ENCODE data around the gene INA. TPM values are rescaled to one million over a fixed set of nuclear protein-coding genes. Genes with fewer than 3 reads are reported as not detected.
"Not testable (repeated sequence)": the region's sequence is repeated elsewhere in the genome, so short reads cannot be mapped to it uniquely, and the experiment has no call there.

INA gene
- total and polyA plus RNA-seq, 12 donors: 0.18 to 18.3 (median 6.8) TPM; not detected in 1

DNA sequence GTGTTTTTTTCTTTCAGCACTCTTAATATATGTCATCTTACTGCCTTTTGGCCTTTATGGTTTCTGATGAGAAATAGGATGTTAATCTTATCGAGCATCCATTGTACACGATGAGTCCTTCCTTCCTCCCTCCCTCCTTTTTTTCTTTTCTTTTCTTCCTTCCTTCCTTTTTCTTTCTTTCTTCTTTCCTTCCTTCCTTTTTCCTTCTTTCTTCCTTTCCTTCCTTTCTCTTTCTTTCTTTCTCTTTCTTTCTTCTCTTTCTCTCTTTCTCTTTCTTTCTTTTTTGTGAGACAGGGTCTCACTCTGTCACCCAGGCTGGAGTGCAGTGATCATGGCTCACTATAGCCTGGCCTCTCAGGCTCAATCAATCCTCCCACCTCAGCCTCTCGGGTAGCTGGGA lies 22.8 kb upstream of the INA start:
- intact Hi-C loops (cut with DNase I): no loop called here
- H3K9me3 ChIP-seq (replicated peaks in 1 of 3): no peaks in the 10 kb centered on the region
- no peak for DNase-seq
- H3K36me3 ChIP-seq (replicated peaks in 1 of 2): no peaks in the 10 kb centered on the region
- TF ChIP-seq, protein P1, sequence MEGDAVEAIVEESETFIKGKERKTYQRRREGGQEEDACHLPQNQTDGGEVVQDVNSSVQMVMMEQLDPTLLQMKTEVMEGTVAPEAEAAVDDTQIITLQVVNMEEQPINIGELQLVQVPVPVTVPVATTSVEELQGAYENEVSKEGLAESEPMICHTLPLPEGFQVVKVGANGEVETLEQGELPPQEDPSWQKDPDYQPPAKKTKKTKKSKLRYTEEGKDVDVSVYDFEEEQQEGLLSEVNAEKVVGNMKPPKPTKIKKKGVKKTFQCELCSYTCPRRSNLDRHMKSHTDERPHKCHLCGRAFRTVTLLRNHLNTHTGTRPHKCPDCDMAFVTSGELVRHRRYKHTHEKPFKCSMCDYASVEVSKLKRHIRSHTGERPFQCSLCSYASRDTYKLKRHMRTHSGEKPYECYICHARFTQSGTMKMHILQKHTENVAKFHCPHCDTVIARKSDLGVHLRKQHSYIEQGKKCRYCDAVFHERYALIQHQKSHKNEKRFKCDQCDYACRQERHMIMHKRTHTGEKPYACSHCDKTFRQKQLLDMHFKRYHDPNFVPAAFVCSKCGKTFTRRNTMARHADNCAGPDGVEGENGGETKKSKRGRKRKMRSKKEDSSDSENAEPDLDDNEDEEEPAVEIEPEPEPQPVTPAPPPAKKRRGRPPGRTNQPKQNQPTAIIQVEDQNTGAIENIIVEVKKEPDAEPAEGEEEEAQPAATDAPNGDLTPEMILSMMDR (IDR thresholded peaks at IDR 0.05): no peak
- TF ChIP-seq POLR2A (IDR thresholded peaks at IDR 0.05): no peak
- 76 to 79% (median 78%) methylated on average over 3 of the region's 3 CpGs for WGBS, 4 donors
- no peak overlapping the region for H3K4me3 ChIP-seq
- no peak overlapping the region for H3K27ac ChIP-seq
- H3K4me1 ChIP-seq (replicated peaks in 1 of 2): no peaks in the 10 kb centered on the region
- no peaks in the 10 kb centered on the region for H3K27me3 ChIP-seq

DNA sequence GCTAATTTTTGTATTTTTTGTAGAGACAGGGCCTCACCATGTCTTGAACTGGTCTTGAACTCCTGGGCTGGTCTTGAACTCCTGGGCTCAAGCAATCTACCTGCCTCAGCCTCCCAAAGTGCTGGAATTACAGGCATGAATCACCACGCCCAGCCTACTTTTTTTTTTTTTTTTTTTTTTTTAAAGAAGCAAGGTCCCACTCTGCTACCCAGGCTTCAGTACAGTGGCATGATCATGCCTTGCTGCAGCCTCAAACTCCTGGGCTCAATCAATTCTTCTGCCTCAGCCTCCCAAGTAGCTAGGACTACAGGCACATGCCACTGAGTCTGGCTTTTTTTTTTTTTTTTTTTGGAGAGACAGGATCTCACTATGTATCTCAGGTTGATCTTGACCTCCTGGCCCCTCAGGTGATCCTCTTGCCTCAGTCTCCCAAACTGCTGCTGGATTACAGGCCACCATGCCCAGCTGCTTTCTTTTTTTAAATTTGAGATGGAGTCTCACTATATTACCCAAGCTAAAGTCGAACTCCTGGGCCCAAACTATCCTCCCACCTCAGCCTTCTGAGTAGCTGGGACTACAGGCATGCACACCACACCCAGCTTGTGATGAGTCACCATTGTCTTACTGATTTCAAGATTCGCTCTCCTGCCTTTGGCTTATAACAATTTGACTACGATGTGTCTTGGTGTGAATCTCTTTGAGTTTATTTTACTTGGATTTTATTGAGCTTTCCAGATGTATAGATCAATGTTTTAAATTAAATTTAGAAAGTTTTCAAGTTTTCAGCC lies 22.2 kb upstream of the INA start:
- Histone ChIP-seq H3K4me3 (no peak overlapping the region), H3K9me3 (replicated peaks in 1 of 3) (no peaks in the 10 kb centered on the region), H3K36me3 (replicated peaks in 1 of 2) (no peaks in the 10 kb centered on the region), H3K4me1 (replicated peaks in 1 of 2) (no peaks in the 10 kb centered on the region), H3K27me3 (no peaks in the 10 kb centered on the region), H3K27ac (no peak overlapping the region)
- DNase-seq: no peak
- TF ChIP-seq, protein P1 (IDR thresholded peaks at IDR 0.05): no peak
- no peak for TF ChIP-seq POLR2A (IDR thresholded peaks at IDR 0.05)
- 63 to 67% (median 65%) methylated on average over 4 of the region's 4 CpGs for WGBS, 4 donors
- intact Hi-C loops (cut with DNase I): no loop called here

DNA sequence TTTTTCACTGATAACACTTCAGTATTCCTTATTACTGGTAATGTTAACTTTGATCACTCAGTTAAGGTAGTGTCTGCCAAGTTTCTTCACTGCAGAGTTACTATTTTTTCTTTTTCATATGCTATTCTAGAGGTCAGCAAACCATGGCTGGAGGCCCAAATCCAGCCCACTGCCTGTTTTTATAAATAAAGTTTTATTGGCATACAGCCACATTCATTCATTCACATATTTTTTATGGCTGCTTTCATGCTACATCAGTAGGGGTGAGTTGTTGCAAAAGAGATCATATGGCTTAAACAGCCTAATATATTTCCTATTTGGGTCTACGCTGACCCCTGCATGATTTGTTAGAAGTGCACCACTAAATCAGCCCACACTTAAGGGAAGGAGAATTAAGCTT lies 20.3 kb upstream of the INA start:
- H3K36me3 ChIP-seq (replicated peaks in 1 of 2): no peaks in the 10 kb centered on the region
- WGBS, 4 donors: 93 to 100% (median 100%) methylated on average over 1 of the region's 1 CpG
- no peaks in the 10 kb centered on the region for H3K9me3 ChIP-seq (replicated peaks in 1 of 3)
- TF ChIP-seq, protein P1 (IDR thresholded peaks at IDR 0.05): no peak
- TF ChIP-seq POLR2A (IDR thresholded peaks at IDR 0.05): no peak
- H3K27ac ChIP-seq: no peak overlapping the region
- H3K4me3 ChIP-seq: no peak overlapping the region
- no peak for DNase-seq
- intact Hi-C loops (cut with DNase I): no loop called here
- no peaks in the 10 kb centered on the region for H3K4me1 ChIP-seq (replicated peaks in 1 of 2)
- no peaks in the 10 kb centered on the region for H3K27me3 ChIP-seq

DNA sequence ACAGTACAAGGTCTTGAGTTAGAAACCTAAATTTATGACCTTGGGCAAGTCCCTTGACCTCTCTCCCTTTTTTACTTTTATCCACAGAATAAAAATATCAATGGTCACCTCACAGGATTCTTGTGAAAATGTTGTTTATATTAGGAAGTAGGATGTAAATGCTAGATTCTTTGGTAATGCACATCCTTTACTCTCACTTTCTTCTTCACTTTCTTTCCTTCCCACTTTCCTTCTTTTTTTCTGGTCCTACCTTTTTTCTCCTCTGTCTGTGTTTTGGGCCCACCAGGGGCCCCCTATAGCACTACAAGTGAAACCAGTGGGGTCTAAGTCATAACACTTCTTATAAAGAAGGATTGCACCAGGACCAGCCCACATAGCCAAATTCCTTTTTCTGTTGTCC lies 19.1 kb upstream of the INA start:
- Histone ChIP-seq H3K9me3 (replicated peaks in 1 of 3) (no peaks in the 10 kb centered on the region), H3K4me3 (no peak overlapping the region), H3K36me3 (replicated peaks in 1 of 2) (no peaks in the 10 kb centered on the region), H3K27ac (no peak overlapping the region), H3K4me1 (replicated peaks in 1 of 2) (no peaks in the 10 kb centered on the region), H3K27me3 (no peaks in the 10 kb centered on the region)
- no peak for TF ChIP-seq POLR2A (IDR thresholded peaks at IDR 0.05)
- TF ChIP-seq, protein P1 (IDR thresholded peaks at IDR 0.05): no peak
- intact Hi-C loops (cut with DNase I): no loop called here
- no peak for DNase-seq

DNA sequence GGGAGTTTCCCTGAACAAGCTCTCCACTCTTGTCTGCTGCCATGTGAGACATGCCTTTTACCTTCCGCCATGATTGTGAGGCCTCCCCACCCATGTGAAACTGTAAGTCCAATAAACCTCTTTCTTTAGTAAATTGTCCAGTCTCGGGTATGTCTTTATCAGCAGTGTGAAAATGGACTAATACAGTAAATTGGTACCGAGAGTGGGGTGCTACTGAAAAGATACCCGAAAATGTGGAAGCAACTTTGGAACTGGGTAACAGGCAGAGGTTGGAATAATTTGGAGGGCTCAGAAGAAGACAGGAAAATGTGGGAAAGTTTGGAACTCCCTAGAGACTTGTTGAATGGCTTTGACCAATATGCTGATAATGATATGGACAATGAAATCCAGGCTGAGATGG lies 18.0 kb upstream of the INA start:
- H3K4me1 ChIP-seq (replicated peaks in 1 of 2); H3K4me3 ChIP-seq; H3K36me3 ChIP-seq (replicated peaks in 1 of 2); DNase-seq; H3K27me3 ChIP-seq; H3K27ac ChIP-seq; intact Hi-C loops (cut with DNase I); H3K9me3 ChIP-seq (replicated peaks in 1 of 3): not testable (repeated sequence)
- WGBS, 4 donors: 85 to 93% (median 89%) methylated on average over 4 of the region's 4 CpGs
